DMS79 treated with DMSO at 0.1 percent for 48 hours (cell line): ENCODE results near the gene NUDT3.

Source experiments
- DNase-seq: peaks from one replicate; lab custom pipeline; 2025; lab: John Stamatoyannopoulos, UW

NUDT3 gene

GRCh38 chr6:34319471-34319885 is 73.0 kb downstream of the NUDT3 start:
- no peak for DNase-seq

GRCh38 chr6:34318499-34319470 is 73.7 kb downstream of the NUDT3 start:
- DNase-seq: no peak

- DNase-seq: no peak
Measured at GRCh38 chr6:34317882-34318498, 74.5 kb downstream of the NUDT3 start.

GRCh38 chr6:34317172-34317477 is 75.3 kb downstream of the NUDT3 start:
- DNase-seq: no peak

GRCh38 chr6:34316431-34317171 is 75.9 kb downstream of the NUDT3 start:
- no peak for DNase-seq

GRCh38 chr6:34315780-34316179 is 76.7 kb downstream of the NUDT3 start:
- no peak for DNase-seq

- no peak for DNase-seq
Measured at GRCh38 chr6:34315256-34315655, 77.2 kb downstream of the NUDT3 start.

- no peak for DNase-seq
Measured at GRCh38 chr6:34312259-34312658, 80.2 kb downstream of the NUDT3 start.

GRCh38 chr6:34310817-34311216 is 81.7 kb downstream of the NUDT3 start:
- DNase-seq: no peak

GRCh38 chr6:34308483-34308882 is 84.0 kb downstream of the NUDT3 start:
- DNase-seq: no peak

GRCh38 chr6:34305982-34306708 is 86.3 kb downstream of the NUDT3 start:
- no peak for DNase-seq

- DNase-seq: no peak
Measured at GRCh38 chr6:34305497-34305896, 87.0 kb downstream of the NUDT3 start.

GRCh38 chr6:34304164-34304563 is 88.3 kb downstream of the NUDT3 start:
- no peak for DNase-seq

GRCh38 chr6:34302929-34303328 is 89.5 kb downstream of the NUDT3 start:
- DNase-seq: no peak

GRCh38 chr6:34301408-34301807 is 91.1 kb downstream of the NUDT3 start:
- no peak for DNase-seq

- no peak for DNase-seq
Measured at GRCh38 chr6:34300332-34300751, 92.1 kb downstream of the NUDT3 start.

- DNase-seq: no peak
Measured at GRCh38 chr6:34298941-34299340, 93.5 kb downstream of the NUDT3 start.

- DNase-seq: no peak
Measured at GRCh38 chr6:34295721-34296120, 96.7 kb downstream of the NUDT3 start.

GRCh38 chr6:34292954-34293353 is 99.5 kb downstream of the NUDT3 start:
- DNase-seq: no peak

- DNase-seq: no peak
Measured at GRCh38 chr6:34289137-34289536, 103.3 kb downstream of the NUDT3 start.

GRCh38 chr6:34288581-34288980 is 103.9 kb downstream of the NUDT3 start:
- DNase-seq: no peak
